ENCODE data around the gene RNF213.

DNA sequence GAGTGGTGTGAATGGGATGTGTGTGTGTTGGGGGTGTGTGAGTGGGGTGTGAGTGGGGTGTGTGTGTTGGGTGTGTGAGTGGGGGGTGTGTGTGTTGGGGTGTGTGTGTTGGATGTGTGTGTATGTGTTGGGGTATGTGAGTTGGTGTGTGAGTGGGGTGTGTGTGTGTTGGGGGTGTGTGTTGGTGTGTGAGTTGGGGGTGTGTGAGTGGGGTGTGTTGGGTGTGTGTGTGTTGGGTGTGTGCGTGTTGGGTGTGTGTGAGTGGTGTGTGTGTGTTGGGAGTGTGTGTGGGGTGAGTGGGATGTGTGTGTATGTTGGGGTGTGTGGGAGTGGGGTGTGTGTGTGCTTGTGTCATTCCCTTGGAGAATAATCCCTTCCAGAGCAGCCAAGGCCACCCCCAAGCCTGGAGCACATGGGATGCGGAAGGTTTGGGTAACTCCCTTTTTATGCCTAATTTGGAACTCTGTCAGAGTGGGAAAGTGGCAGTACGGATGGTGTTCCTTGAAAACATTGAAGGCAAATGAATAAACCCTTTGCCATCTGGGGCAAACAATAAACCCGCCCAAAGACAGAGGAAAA is 14.3 kb downstream of the RNF213 start:
- TF ChIP-seq GABPA (IDR thresholded peaks at IDR 0.05; ENCODE audit: low read depth): no peak
- TF ChIP-seq, protein P1, sequence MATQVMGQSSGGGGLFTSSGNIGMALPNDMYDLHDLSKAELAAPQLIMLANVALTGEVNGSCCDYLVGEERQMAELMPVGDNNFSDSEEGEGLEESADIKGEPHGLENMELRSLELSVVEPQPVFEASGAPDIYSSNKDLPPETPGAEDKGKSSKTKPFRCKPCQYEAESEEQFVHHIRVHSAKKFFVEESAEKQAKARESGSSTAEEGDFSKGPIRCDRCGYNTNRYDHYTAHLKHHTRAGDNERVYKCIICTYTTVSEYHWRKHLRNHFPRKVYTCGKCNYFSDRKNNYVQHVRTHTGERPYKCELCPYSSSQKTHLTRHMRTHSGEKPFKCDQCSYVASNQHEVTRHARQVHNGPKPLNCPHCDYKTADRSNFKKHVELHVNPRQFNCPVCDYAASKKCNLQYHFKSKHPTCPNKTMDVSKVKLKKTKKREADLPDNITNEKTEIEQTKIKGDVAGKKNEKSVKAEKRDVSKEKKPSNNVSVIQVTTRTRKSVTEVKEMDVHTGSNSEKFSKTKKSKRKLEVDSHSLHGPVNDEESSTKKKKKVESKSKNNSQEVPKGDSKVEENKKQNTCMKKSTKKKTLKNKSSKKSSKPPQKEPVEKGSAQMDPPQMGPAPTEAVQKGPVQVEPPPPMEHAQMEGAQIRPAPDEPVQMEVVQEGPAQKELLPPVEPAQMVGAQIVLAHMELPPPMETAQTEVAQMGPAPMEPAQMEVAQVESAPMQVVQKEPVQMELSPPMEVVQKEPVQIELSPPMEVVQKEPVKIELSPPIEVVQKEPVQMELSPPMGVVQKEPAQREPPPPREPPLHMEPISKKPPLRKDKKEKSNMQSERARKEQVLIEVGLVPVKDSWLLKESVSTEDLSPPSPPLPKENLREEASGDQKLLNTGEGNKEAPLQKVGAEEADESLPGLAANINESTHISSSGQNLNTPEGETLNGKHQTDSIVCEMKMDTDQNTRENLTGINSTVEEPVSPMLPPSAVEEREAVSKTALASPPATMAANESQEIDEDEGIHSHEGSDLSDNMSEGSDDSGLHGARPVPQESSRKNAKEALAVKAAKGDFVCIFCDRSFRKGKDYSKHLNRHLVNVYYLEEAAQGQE (IDR thresholded peaks at IDR 0.05; ENCODE audit: insufficient replicate concordance, low read depth): no peak
- TF ChIP-seq, protein P2, sequence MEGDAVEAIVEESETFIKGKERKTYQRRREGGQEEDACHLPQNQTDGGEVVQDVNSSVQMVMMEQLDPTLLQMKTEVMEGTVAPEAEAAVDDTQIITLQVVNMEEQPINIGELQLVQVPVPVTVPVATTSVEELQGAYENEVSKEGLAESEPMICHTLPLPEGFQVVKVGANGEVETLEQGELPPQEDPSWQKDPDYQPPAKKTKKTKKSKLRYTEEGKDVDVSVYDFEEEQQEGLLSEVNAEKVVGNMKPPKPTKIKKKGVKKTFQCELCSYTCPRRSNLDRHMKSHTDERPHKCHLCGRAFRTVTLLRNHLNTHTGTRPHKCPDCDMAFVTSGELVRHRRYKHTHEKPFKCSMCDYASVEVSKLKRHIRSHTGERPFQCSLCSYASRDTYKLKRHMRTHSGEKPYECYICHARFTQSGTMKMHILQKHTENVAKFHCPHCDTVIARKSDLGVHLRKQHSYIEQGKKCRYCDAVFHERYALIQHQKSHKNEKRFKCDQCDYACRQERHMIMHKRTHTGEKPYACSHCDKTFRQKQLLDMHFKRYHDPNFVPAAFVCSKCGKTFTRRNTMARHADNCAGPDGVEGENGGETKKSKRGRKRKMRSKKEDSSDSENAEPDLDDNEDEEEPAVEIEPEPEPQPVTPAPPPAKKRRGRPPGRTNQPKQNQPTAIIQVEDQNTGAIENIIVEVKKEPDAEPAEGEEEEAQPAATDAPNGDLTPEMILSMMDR (IDR thresholded peaks at IDR 0.05; ENCODE audit: insufficient read depth, low read length): no peak
- no peak for TF ChIP-seq POLR2AphosphoS5 (IDR thresholded peaks at IDR 0.05; ENCODE audit: low read depth)
